ENCODE measurements around the gene KRTAP10-5.
"Not testable (repeated sequence)": the region's sequence is repeated elsewhere in the genome, so short reads cannot be mapped to it uniquely, and the experiment has no call there.

Gene KRTAP10-5

GRCh38 chr21:44590897-44591800 is 10.7 kb upstream of the KRTAP10-5 start:
- not testable (repeated sequence) for DNase-seq (ENCODE audit: low spot score)

- no peak for DNase-seq (ENCODE audit: low spot score)
Measured at GRCh38 chr21:44590311-44590721, 9.9 kb upstream of the KRTAP10-5 start.

DNA sequence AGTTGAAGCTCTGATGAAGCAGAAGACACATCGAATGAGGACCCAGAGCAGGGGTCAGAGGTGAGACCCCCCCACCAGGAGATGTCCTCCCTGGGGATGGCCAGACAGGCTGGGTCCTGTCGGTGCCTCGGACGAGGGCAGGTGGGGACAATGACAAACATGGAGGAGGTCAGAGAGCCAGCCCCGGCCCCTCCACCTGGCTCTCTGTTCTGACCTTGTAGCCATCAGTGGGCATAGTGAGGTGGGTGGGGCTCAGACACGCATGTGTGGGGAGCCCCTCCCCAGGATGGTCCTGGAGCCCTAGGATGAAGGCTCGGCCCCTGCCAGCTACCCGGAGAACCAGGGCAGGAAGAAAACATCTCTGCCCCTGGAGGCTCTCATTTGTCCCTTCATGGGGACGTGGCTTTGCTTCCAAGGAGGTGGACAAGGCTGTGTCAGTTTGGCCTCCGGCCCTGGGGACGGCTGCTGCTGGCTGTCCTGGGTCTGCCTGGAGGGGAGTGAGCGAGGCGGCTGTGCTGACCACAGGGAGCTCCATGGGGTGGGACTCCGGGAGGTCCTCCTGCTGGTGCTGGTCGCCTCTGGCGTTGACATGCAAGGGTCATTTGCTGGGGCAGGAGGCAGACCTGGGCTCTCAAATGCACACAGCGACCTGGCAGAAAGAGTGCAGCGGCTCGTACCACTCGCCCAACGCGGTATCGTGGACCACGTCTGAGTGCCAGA is 9.3 kb upstream of the KRTAP10-5 start:
- DNase-seq (ENCODE audit: low spot score), result no peak

DNA sequence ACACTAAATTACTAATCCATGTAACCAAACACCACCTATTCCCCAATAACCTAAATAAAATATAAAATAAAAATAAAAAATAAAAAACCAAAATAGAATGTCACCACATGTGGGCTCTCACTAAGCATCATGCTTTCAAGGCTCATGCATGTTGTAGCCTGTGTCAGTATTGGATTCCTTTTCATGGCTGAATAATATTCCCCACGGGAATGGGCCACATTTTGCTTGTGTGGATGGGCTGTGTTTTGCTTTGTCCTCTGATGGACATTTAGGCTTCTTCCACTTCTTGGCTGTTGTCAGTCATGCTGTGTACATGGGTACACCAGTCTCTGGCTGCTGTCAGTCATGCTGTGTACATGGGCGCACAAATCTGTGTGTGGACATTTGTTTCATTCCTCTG is 8.7 kb upstream of the KRTAP10-5 start:
- DNase-seq (ENCODE audit: low spot score), result no peak

GRCh38 chr21:44585892-44586291 is 5.5 kb upstream of the KRTAP10-5 start:
- DNase-seq (ENCODE audit: low spot score), result no peak

- no peak for DNase-seq (ENCODE audit: low spot score)
Measured at GRCh38 chr21:44583800-44584147, 3.4 kb upstream of the KRTAP10-5 start.

- no peak for DNase-seq (ENCODE audit: low spot score)
Measured at GRCh38 chr21:44583089-44583799, 2.8 kb upstream of the KRTAP10-5 start.

DNA sequence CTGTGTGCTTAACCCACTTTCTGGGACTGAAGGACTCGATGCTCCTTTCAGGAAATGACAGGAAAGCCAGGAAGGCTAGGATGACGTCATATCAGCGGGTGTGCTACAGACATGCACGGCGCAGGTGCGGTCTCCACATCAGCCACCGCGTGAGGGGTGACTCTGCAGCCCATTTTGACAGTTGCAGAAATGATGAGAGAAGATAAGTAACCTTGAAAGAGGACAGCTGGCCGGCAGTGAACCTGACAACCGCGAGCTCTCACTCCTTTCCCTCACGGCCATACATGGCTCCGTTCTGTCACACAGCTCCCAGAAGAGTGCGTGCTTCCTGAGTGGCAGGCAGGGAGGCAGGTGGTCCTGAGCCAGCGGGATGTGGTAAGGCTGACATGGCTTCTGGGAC is 1.7 kb upstream of the KRTAP10-5 start:
- DNase-seq (ENCODE audit: low spot score), result no peak

GRCh38 chr21:44581158-44581557 is 754 bp upstream of the KRTAP10-5 start:
- no peak for DNase-seq (ENCODE audit: low spot score)

DNA sequence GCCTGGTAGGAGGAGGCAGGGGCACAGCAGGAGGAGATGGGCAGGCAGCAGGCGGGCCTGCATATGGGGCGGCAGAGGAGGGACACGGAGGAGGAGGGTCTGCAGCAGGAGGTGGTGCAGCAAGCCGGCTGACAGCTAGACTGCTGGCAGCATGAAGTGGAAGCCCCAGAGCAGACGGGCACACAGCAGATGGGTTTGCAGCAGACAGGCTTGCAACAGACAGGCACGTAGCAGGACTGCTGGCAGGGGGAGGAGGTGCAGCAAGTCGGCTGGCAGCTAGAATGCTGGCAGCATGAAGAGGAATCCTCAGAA is 615 bp downstream of the KRTAP10-5 start:
- DNase-seq (ENCODE audit: low spot score), result no peak

GRCh38 chr21:44579056-44579832 is 1.2 kb downstream of the KRTAP10-5 start:
- DNase-seq (ENCODE audit: low spot score), result no peak

- no peak for DNase-seq (ENCODE audit: low spot score)
Measured at GRCh38 chr21:44578371-44579055, 1.9 kb downstream of the KRTAP10-5 start.

DNA sequence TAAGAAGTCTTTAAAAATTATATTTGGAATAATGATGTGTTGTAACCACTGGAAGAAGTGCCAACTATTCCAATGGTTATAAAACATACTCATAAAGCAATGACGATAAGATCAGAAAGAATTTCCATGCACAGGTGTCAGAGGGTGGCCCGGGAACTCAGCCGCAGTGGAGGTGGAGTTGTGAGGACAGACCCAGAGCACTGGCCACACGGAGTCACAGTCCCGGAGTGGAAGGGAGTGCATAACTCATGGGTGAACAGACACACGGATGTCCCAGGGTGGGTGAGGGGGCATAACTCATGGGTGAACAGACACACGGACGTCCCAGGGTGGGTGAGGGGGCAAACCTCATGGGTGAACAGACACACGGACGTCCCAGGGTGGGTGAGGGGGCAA is 4.4 kb downstream of the KRTAP10-5 start:
- no peak for DNase-seq (ENCODE audit: low spot score)

DNA sequence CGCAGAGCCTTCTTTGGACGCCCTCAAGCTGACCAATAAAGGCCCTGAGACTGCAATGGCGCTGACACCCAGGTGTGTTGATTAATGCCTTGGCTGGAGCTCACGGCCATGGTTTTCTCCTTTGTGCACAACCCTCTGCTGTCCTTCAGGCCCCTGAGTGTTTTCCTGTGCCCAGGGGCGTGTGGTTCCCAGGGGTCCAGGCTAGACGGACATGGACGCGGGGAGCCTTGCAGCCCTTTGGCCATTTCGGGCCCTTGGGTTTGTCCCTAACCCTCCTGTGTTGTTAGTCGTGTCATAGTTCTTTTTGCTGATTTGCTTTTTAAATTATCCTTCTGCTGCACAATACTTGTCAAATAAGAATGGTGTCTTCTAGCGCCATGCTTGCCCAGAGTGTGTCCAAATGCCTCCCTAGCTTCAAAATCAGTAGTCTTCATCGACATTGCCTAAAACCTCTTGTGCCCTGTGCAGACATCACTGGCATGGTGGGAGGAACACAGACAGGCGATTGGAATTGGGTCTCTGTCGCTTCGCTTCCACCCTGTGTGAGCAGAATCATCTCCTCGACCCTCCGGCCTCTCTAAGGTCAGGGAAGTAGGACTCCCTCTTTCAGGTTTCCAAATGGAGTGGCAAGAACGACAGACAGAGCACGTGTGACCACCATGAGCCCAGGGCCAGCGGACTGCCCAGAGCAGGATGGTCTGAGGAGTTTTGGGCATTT is 4.9 kb downstream of the KRTAP10-5 start:
- no peak for DNase-seq (ENCODE audit: low spot score)

GRCh38 chr21:44574457-44575306 is 5.7 kb downstream of the KRTAP10-5 start:
- DNase-seq (ENCODE audit: low spot score), result no peak

- DNase-seq (ENCODE audit: low spot score), result not testable (repeated sequence)
Measured at GRCh38 chr21:44573630-44574456, 6.6 kb downstream of the KRTAP10-5 start, which contains the start of gene KRTAP10-4. KRTAP10-4 (plus strand) TSS chr21:44573729; CDS start chr21:44573759, 30 bp downstream.

GRCh38 chr21:44572959-44573583 is 7.3 kb downstream of the KRTAP10-5 start:
- no peak for DNase-seq (ENCODE audit: low spot score)
